ENCODE results near the gene FNBP1.

The FNBP1 gene

GRCh38 chr9:130042885-130043653, at the start of gene FNBP1:
Gene FNBP1 (minus strand): TSS chr9:130043189. CDS start chr9:130042975, 214 bp downstream.
- in situ Hi-C loops (cut with MboI; ENCODE audit: low pct_unique_long_range_greater_than_20kb, low sequenced_read_pairs), result no loop called here
- peak; percentile 69 for DNase-seq

GRCh38 chr9:130090915-130091314, 47.9 kb upstream of the FNBP1 start:
- in situ Hi-C loops (cut with MboI; ENCODE audit: low pct_unique_long_range_greater_than_20kb, low sequenced_read_pairs), result no loop called here
- DNase-seq, result no peak

GRCh38 chr9:130089141-130089540, 46.2 kb upstream of the FNBP1 start:
- in situ Hi-C loops (cut with MboI; ENCODE audit: low pct_unique_long_range_greater_than_20kb, low sequenced_read_pairs), result no loop called here
- DNase-seq, result no peak

- in situ Hi-C loops (cut with MboI; ENCODE audit: low pct_unique_long_range_greater_than_20kb, low sequenced_read_pairs), result no loop called here
- DNase-seq, result no peak
Measured at GRCh38 chr9:130088051-130088450, 45.1 kb upstream of the FNBP1 start.

- in situ Hi-C loops (cut with MboI; ENCODE audit: low pct_unique_long_range_greater_than_20kb, low sequenced_read_pairs), result no loop called here
- DNase-seq, result no peak
Measured at GRCh38 chr9:130084337-130084736, 41.3 kb upstream of the FNBP1 start.

- in situ Hi-C loops (cut with MboI; ENCODE audit: low pct_unique_long_range_greater_than_20kb, low sequenced_read_pairs), result no loop called here
- no peak for DNase-seq
Measured at GRCh38 chr9:130078547-130078946, 35.6 kb upstream of the FNBP1 start.

- DNase-seq, result no peak
- in situ Hi-C loops (cut with MboI; ENCODE audit: low pct_unique_long_range_greater_than_20kb, low sequenced_read_pairs), result no loop called here
Measured at GRCh38 chr9:130073373-130073772, 30.4 kb upstream of the FNBP1 start.

GRCh38 chr9:130072515-130073235, 29.7 kb upstream of the FNBP1 start:
- DNase-seq, result no peak
- in situ Hi-C loops (cut with MboI; ENCODE audit: low pct_unique_long_range_greater_than_20kb, low sequenced_read_pairs), result no loop called here

- in situ Hi-C loops (cut with MboI; ENCODE audit: low pct_unique_long_range_greater_than_20kb, low sequenced_read_pairs), result no loop called here
- no peak for DNase-seq
Measured at GRCh38 chr9:130069048-130069447, 26.1 kb upstream of the FNBP1 start.

- in situ Hi-C loops (cut with MboI; ENCODE audit: low pct_unique_long_range_greater_than_20kb, low sequenced_read_pairs), result no loop called here
- no peak for DNase-seq
Measured at GRCh38 chr9:130064621-130065020, 21.6 kb upstream of the FNBP1 start.

GRCh38 chr9:130062750-130063149, 19.8 kb upstream of the FNBP1 start:
- in situ Hi-C loops (cut with MboI; ENCODE audit: low pct_unique_long_range_greater_than_20kb, low sequenced_read_pairs), result no loop called here
- no peak for DNase-seq

GRCh38 chr9:130060296-130060695, 17.3 kb upstream of the FNBP1 start:
- no peak for DNase-seq
- in situ Hi-C loops (cut with MboI; ENCODE audit: low pct_unique_long_range_greater_than_20kb, low sequenced_read_pairs), result no loop called here

GRCh38 chr9:130058887-130059286, 15.9 kb upstream of the FNBP1 start:
- in situ Hi-C loops (cut with MboI; ENCODE audit: low pct_unique_long_range_greater_than_20kb, low sequenced_read_pairs), result no loop called here

GRCh38 chr9:130058154-130058553, 15.2 kb upstream of the FNBP1 start:
- peak; percentile 32 for DNase-seq

More at GRCh38 chr9:130058887-130059286, 15.9 kb upstream of the FNBP1 start:
- DNase-seq, result no peak

GRCh38 chr9:130054820-130055219, 11.8 kb upstream of the FNBP1 start:
- in situ Hi-C loops (cut with MboI; ENCODE audit: low pct_unique_long_range_greater_than_20kb, low sequenced_read_pairs), result no loop called here
- DNase-seq, result no peak

More at GRCh38 chr9:130058154-130058553, 15.2 kb upstream of the FNBP1 start:
- in situ Hi-C loops (cut with MboI; ENCODE audit: low pct_unique_long_range_greater_than_20kb, low sequenced_read_pairs), result no loop called here

GRCh38 chr9:130054325-130054786, 11.4 kb upstream of the FNBP1 start:
- no peak for DNase-seq
- in situ Hi-C loops (cut with MboI; ENCODE audit: low pct_unique_long_range_greater_than_20kb, low sequenced_read_pairs), result no loop called here

GRCh38 chr9:130053504-130054324, 10.7 kb upstream of the FNBP1 start, which contains the start of gene GPR107:
Gene GPR107 (plus strand): TSS chr9:130053906. CDS start chr9:130053933, 27 bp downstream.
- in situ Hi-C loops (cut with MboI; ENCODE audit: low pct_unique_long_range_greater_than_20kb, low sequenced_read_pairs), result no loop called here
- DNase-seq, result peak; percentile 71

GRCh38 chr9:130053109-130053503, 10.1 kb upstream of the FNBP1 start:
- in situ Hi-C loops (cut with MboI; ENCODE audit: low pct_unique_long_range_greater_than_20kb, low sequenced_read_pairs), result no loop called here
- DNase-seq, result no peak

- no peak for DNase-seq
- in situ Hi-C loops (cut with MboI; ENCODE audit: low pct_unique_long_range_greater_than_20kb, low sequenced_read_pairs), result no loop called here
Measured at GRCh38 chr9:130051855-130052254, 8.9 kb upstream of the FNBP1 start.
